Upper lobe of right lung (tissue), 1 donor: Measurements from ENCODE around the gene RPL27A. TPM values are rescaled to one million over a fixed set of nuclear protein-coding genes. Genes with fewer than 3 reads are reported as not detected.
A peak's percentile ranks its signal among the peaks of the same experiment; 100 is the strongest.

ENCODE experiments used
- ATAC-seq: fragments of 200-7000 bp; cut with Tn5 transposase; one replicate; pipeline ENCODE4 v1.9.1; 2020; ENCODE audit warnings: mild to moderate bottlenecking, moderate library complexity
- DNase-seq: peaks from one replicate; pipeline ENCODE4 v3.0.0-alpha.2; 2020
- H3K27ac ChIP-seq: fragments of 200-600 bp; one replicate; pipeline ENCODE4 v1.8.0; 2022
- H3K27me3 ChIP-seq: fragments of 200-600 bp; one replicate; pipeline ENCODE4 v1.8.0; 2022; ENCODE audit warnings: mild to moderate bottlenecking
- H3K36me3 ChIP-seq: fragments of 200-600 bp; one replicate; pipeline ENCODE4 v1.8.0; 2022
- H3K4me1 ChIP-seq: fragments of 200-600 bp; one replicate; pipeline ENCODE4 v1.8.0; 2022
- H3K4me3 ChIP-seq: fragments of 200-600 bp; one replicate; pipeline ENCODE4 v1.8.0; 2022; ENCODE audit warnings: mild to moderate bottlenecking
- H3K9me3 ChIP-seq: fragments of 200-600 bp; one replicate; pipeline ENCODE4 v1.8.0; 2022
- intact Hi-C: fragments of 100-400 bp; cut with DNase I; formaldehyde crosslinking; loops from one replicate; pipeline ENCODE4 v1.11.0; 2022
- long read RNA-seq: library from polyadenylated mRNA; unstranded; transcript quantifications from one replicate; pipeline ENCODE4 v2.0.0, GENCODE V29; 2021
- total RNA-seq: library from RNA; stranded (reverse); fragmentation: NEBNext Ultra II Directional; extraction: Animal tissue kit (Norgen Biotek cat#: 25700); gene quantifications from one replicate; pipeline ENCODE4 v1.2.1, GENCODE V29; 2021
- TF ChIP-seq, protein P1 (sequence below): fragments of 200-600 bp; IDR thresholded peaks from one replicate; pipeline ENCODE4 v1.8.0; 2022; ENCODE audit warnings: antibody characterized with exemption
- donor health status: DM: no; HTN: yes; CAD: no; lungs with severe emphysema.

The RPL27A gene
- 835 TPM for total RNA-seq
- long read RNA-seq, full-length matches to known transcripts: 90 of 94 reads
- long read RNA-seq, partial matches to known transcripts: 0 of 94 reads
- long read RNA-seq, other reads (novel, unspliced or antisense): 4 of 94 reads

DNA sequence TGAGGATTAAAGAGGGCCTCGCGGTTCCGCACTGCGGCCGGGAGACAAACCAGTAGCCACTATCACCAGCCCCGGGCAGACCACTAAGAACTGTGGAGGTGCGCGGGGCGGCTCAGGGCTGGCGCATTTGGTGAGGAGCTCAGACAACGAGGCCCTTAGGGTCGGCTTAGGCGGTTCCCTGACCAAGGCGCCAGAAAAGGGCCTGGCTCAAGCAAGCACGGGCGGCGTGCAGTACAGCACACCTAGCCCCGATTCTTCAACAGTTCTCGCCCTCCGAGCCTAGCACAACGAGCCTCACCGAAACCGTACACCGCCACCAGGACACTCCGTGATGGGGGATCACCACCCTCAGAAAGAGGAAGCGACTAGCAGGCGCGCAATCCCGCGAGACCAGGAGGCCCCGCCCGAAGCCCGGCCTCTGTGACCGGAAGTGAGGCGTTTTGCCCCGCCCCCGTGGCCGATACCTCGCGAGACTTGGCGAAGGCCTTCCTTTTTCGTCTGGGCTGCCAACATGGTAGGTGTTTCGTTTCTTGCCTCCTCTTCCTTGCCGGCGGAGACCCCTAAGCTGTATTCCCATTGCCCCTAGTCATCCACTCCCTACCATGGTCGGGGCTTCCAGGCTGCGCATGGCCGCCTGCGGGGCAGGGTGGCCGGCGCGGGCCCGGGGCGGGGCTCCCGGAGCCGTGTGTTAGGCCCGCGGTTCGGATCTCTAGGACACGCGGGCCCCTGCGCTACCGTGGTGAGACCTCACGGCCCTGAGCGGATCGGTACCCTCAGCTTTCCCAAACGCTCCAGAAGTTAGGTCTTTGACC lies at the start of gene RPL27A, which contains the start of gene TRIM66:
Gene RPL27A (plus strand): TSS at position 490 of the 812 bp plus-strand sequence. CDS start 22 bp downstream, at position 512.
Gene TRIM66 (minus strand): TSS at position 363 of the 812 bp plus-strand sequence. CDS start 10,391 bp downstream, outside the sequence.
- intact Hi-C loops: no loop called here
- no peaks in the 10 kb centered on the region for H3K27me3 ChIP-seq
- TF ChIP-seq, protein P1, sequence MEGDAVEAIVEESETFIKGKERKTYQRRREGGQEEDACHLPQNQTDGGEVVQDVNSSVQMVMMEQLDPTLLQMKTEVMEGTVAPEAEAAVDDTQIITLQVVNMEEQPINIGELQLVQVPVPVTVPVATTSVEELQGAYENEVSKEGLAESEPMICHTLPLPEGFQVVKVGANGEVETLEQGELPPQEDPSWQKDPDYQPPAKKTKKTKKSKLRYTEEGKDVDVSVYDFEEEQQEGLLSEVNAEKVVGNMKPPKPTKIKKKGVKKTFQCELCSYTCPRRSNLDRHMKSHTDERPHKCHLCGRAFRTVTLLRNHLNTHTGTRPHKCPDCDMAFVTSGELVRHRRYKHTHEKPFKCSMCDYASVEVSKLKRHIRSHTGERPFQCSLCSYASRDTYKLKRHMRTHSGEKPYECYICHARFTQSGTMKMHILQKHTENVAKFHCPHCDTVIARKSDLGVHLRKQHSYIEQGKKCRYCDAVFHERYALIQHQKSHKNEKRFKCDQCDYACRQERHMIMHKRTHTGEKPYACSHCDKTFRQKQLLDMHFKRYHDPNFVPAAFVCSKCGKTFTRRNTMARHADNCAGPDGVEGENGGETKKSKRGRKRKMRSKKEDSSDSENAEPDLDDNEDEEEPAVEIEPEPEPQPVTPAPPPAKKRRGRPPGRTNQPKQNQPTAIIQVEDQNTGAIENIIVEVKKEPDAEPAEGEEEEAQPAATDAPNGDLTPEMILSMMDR: no peak
- peak within 1 kb of the TSS; percentile 99 for H3K27ac ChIP-seq
- DNase-seq: peak; percentile 99
- peaks cover 21% of the 10 kb centered on the region for H3K4me1 ChIP-seq
- ATAC-seq: peak; percentile 99
- H3K4me3 ChIP-seq: peak within 1 kb of the TSS; percentile 98
- peaks cover 42% of the 10 kb centered on the region for H3K36me3 ChIP-seq
- H3K9me3 ChIP-seq: no peaks in the 10 kb centered on the region

DNA sequence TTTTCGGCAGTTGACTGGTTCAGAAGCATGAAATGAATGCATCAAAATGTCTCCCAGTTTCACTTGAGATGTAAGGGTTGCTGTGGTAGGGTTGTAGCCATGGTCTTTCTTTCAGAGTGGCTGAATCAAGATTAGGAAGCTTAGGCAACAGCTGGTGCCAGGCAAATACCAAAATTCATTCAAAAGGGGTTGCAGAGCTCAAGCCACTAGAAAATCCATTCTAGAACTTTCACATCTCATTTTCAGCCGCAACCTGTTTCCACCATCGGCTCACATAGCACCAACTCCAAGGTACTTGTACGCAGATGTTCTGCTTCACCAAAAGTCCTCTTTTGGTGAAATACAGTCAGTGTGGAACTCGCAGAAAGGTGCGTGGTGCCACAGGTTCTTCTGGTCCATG lies 48.1 kb upstream of the RPL27A start:
- intact Hi-C loops: no loop called here
- DNase-seq (no peak), ATAC-seq (no peak)
- no peaks in the 10 kb centered on the region for H3K27me3 ChIP-seq
- TF ChIP-seq, protein P1: no peak
- H3K4me3 ChIP-seq: no peak overlapping the region
- no peak overlapping the region for H3K27ac ChIP-seq
- H3K4me1 ChIP-seq: no peaks in the 10 kb centered on the region
- no peaks in the 10 kb centered on the region for H3K9me3 ChIP-seq
- H3K36me3 ChIP-seq: peaks cover 34% of the 10 kb centered on the region

DNA sequence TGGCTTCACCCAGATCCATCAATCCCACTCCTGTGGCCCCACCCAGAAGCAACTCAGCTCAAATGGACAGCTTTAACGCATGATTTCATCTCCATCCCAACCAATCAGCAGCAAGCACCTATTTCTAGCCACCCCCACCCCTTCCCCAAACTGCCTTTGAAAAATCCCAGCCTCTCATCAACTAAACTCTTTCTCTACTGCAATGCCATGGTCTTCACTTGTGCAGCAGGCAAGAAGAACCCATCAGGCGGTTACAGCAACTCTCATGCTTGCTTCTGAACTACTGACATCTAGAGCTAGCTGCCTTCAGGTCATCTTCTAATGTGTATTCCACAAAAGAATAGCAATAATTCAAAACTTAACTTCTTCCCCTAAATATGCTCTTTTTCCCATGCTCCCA lies 46.5 kb upstream of the RPL27A start:
- Histone ChIP-seq H3K9me3 (no peaks in the 10 kb centered on the region), H3K36me3 (peaks cover 46% of the 10 kb centered on the region), H3K27me3 (no peaks in the 10 kb centered on the region), H3K27ac (no peak overlapping the region), H3K4me3 (no peak overlapping the region), H3K4me1 (no peaks in the 10 kb centered on the region)
- TF ChIP-seq, protein P1: no peak
- intact Hi-C loops: no loop called here
- ATAC-seq (no peak), DNase-seq (no peak)

GRCh38 chr11:8638300-8638699 lies 44.3 kb upstream of the RPL27A start:
- intact Hi-C loops: no loop called here
- TF ChIP-seq, protein P1: no peak
- Histone ChIP-seq H3K27me3 (no peaks in the 10 kb centered on the region), H3K9me3 (no peaks in the 10 kb centered on the region), H3K27ac (no peak overlapping the region), H3K36me3 (peaks cover 61% of the 10 kb centered on the region), H3K4me3 (no peak overlapping the region), H3K4me1 (no peaks in the 10 kb centered on the region)
- DNase-seq: no peak
- no peak for ATAC-seq

DNA sequence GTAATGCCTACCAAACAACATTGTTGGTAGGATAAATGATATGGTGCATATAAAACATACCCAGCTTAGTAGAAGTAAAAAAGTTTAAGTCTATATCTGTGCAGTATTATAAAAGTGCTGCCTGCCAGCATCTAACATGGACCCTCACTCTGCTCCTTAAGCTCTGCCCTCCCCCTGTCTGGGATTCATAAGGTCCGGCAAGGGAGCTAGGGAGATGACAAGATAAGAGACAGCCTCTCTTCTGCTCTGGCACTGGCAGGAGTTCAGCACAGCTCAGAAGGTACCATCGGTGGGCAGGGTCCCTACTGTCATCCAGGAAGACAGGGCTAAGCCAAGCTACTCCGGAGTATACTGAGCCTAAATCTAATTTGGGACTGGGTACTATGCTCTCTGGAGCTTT lies 42.9 kb upstream of the RPL27A start:
- DNase-seq (no peak), ATAC-seq (no peak)
- intact Hi-C loops: no loop called here
- peaks cover 66% of the 10 kb centered on the region for H3K36me3 ChIP-seq
- no peaks in the 10 kb centered on the region for H3K27me3 ChIP-seq
- no peaks in the 10 kb centered on the region for H3K9me3 ChIP-seq
- no peak overlapping the region for H3K4me3 ChIP-seq
- H3K27ac ChIP-seq: no peak overlapping the region
- TF ChIP-seq, protein P1: no peak
- no peaks in the 10 kb centered on the region for H3K4me1 ChIP-seq
